HEK293 (cell line): ENCODE measurements around the gene ARNT2.

Experiments used
- CTCF ChIA-PET: fragments of 350-600 bp; formaldehyde crosslinking; extraction: SDS; loops from one replicate; lab custom pipeline; 2021; ENCODE audit warnings: antibody characterized with exemption; lab: Yijun Ruan, JAX
- POLR2A ChIA-PET: fragments of 300-600 bp; formaldehyde crosslinking; extraction: SDS; loops from one replicate; lab custom pipeline; 2020; ENCODE audit warnings: antibody characterized with exemption, inconsistent platforms; lab: Yijun Ruan, JAX
- H3K27ac ChIP-seq: fragments of 200-500 bp; sonication (Bioruptor generic); 2 replicates; pipeline ENCODE4 v1.5.1; 2014; ENCODE audit warnings: low read depth, low read length, control low read depth, inconsistent platforms; ENCODE audit errors: extremely low read depth
- H3K36me3 ChIP-seq, 2 experiments: fragments of 200-500 bp in 1 of 2; sonication (Bioruptor generic) in 1 of 2; 1 replicate in 1 of 2; 2 replicates in 1 of 2; pipeline ENCODE4 v1.5.1; 2014 to 2017; ENCODE audit warnings: inconsistent platforms in 2 of 2, low read length in 2 of 2; ENCODE audit not compliant: control insufficient read depth in 2 of 2, insufficient read depth in 1 of 2
- H3K4me1 ChIP-seq: fragments of 200-500 bp; sonication (Bioruptor generic); 2 replicates; pipeline ENCODE4 v1.5.1; 2014; ENCODE audit warnings: mild to moderate bottlenecking, low read length, inconsistent platforms; ENCODE audit not compliant: control insufficient read depth, insufficient read depth
- H3K4me3 ChIP-seq: 2 replicates; pipeline ENCODE4 v1.5.1; 2011; ENCODE audit warnings: low read depth, mild to moderate bottlenecking, control low read depth, low read length, moderate library complexity
- H3K9me3 ChIP-seq: fragments of 200-500 bp; sonication (Bioruptor generic); 2 replicates; pipeline ENCODE4 v1.5.1; 2014; ENCODE audit warnings: low read depth, low read length, inconsistent platforms; ENCODE audit not compliant: control insufficient read depth, insufficient read depth
- BCL11B ChIP-seq: fragments of 450-650 bp; formaldehyde crosslinking; IDR thresholded peaks from 2 replicates; pipeline ENCODE4 v1.5.1; 2016; ENCODE audit warnings: low read depth, missing biosample characterization, missing genetic modification characterization
- GFI1B ChIP-seq: fragments of 450-650 bp; formaldehyde crosslinking; IDR thresholded peaks from 2 replicates; pipeline ENCODE4 v1.5.1; 2016; ENCODE audit warnings: missing biosample characterization, missing genetic modification characterization
- KLF16 ChIP-seq: fragments of 450-650 bp; formaldehyde crosslinking; IDR thresholded peaks from 2 replicates; pipeline ENCODE4 v1.5.1; 2017; ENCODE audit warnings: missing biosample characterization, missing genetic modification characterization
- SCRT1 ChIP-seq: fragments of 450-650 bp; formaldehyde crosslinking; IDR thresholded peaks from 2 replicates; pipeline ENCODE4 v1.5.1; 2016; ENCODE audit warnings: missing biosample characterization, missing genetic modification characterization, borderline replicate concordance
- SP3 ChIP-seq: fragments of 450-650 bp; formaldehyde crosslinking; IDR thresholded peaks from 2 replicates; pipeline ENCODE4 v1.5.1; 2016; ENCODE audit warnings: missing biosample characterization, missing genetic modification characterization
- TRIM28 ChIP-seq: IDR thresholded peaks from 2 replicates; pipeline ENCODE4 v1.6.1; 2011; ENCODE audit warnings: low read length, control low read depth, borderline replicate concordance
- ZFHX2 ChIP-seq: fragments of 450-650 bp; formaldehyde crosslinking; conservative IDR thresholded peaks from 2 replicates; pipeline ENCODE4 v1.5.1; 2016; ENCODE audit warnings: missing biosample characterization, missing genetic modification characterization
- ZNF146 ChIP-seq: fragments of 450-650 bp; formaldehyde crosslinking; IDR thresholded peaks from 2 replicates; pipeline ENCODE4 v1.5.1; 2016; ENCODE audit warnings: missing biosample characterization, missing genetic modification characterization
- ZNF23 ChIP-seq: fragments of 450-650 bp; formaldehyde crosslinking; IDR thresholded peaks from 2 replicates; pipeline ENCODE4 v1.5.1; 2016; ENCODE audit warnings: missing biosample characterization, missing genetic modification characterization, borderline replicate concordance
- ZNF24 ChIP-seq: fragments of 450-650 bp; formaldehyde crosslinking; IDR thresholded peaks from 2 replicates; pipeline ENCODE4 v1.5.1; 2016; ENCODE audit warnings: missing biosample characterization, missing genetic modification characterization
- ZNF248 ChIP-seq: fragments of 450-650 bp; formaldehyde crosslinking; IDR thresholded peaks from 2 replicates; pipeline ENCODE4 v1.5.1; 2017; ENCODE audit warnings: missing biosample characterization, missing genetic modification characterization
- ZNF324 ChIP-seq: fragments of 450-650 bp; formaldehyde crosslinking; IDR thresholded peaks from 2 replicates; pipeline ENCODE4 v1.5.1; 2016; ENCODE audit warnings: missing biosample characterization, missing genetic modification characterization
- ZNF335 ChIP-seq: fragments of 450-650 bp; formaldehyde crosslinking; conservative IDR thresholded peaks from 2 replicates; pipeline ENCODE4 v1.5.1; 2016; ENCODE audit warnings: missing biosample characterization, missing genetic modification characterization
- ZNF555 ChIP-seq: fragments of 450-650 bp; formaldehyde crosslinking; conservative IDR thresholded peaks from 2 replicates; pipeline ENCODE4 v1.5.1; 2017; ENCODE audit warnings: missing biosample characterization, mild to moderate bottlenecking, missing genetic modification characterization, inconsistent platforms
- ZNF658 ChIP-seq: fragments of 450-650 bp; formaldehyde crosslinking; IDR thresholded peaks from 2 replicates; pipeline ENCODE4; 2016; ENCODE audit warnings: missing biosample characterization, missing genetic modification characterization
- ZNF664 ChIP-seq: fragments of 450-650 bp; formaldehyde crosslinking; IDR thresholded peaks from 2 replicates; pipeline ENCODE4 v1.5.1; 2016; ENCODE audit warnings: missing biosample characterization, missing genetic modification characterization
- ZNF76 ChIP-seq: fragments of 450-650 bp; formaldehyde crosslinking; IDR thresholded peaks from 2 replicates; pipeline ENCODE4; 2016; ENCODE audit warnings: low read depth, missing biosample characterization, missing genetic modification characterization, borderline replicate concordance
- ZNF837 ChIP-seq: fragments of 450-650 bp; formaldehyde crosslinking; IDR thresholded peaks from 2 replicates; pipeline ENCODE4 v1.5.1; 2016; ENCODE audit warnings: missing biosample characterization, missing genetic modification characterization
- ZXDB ChIP-seq: fragments of 450-650 bp; formaldehyde crosslinking; IDR thresholded peaks from 2 replicates; pipeline ENCODE4 v1.5.1; 2016; ENCODE audit warnings: missing biosample characterization, missing genetic modification characterization
- TF ChIP-seq, protein P1 (sequence below): fragments of 450-650 bp; formaldehyde crosslinking; IDR thresholded peaks from 2 replicates; pipeline ENCODE4 v1.5.1; 2016; ENCODE audit warnings: missing biosample characterization, missing genetic modification characterization
- TF ChIP-seq, protein P2 (sequence below): fragments of 450-650 bp; formaldehyde crosslinking; IDR thresholded peaks from 2 replicates; pipeline ENCODE4 v1.5.1; 2016; ENCODE audit warnings: missing biosample characterization, missing genetic modification characterization, borderline replicate concordance

ARNT2 gene

DNA sequence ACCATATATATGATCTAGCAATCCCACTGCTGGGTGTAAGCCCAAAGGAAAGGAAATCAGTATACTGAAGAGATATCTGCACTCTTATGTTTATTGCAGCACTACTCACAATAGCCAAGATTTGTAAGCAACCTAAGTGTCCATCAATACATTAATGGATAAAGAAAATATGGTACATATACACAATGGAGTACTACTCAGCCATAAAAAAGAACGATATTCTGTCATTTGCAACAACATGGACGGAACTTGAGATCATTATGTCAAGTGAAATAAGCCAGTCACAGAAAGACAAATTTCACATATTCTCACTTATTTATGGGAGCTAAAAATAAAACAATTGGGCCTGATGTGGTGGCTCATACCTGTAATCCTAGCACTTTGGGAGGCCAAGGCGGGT, 21.9 kb upstream of the ARNT2 start:
- TF ChIP-seq ZNF335 (tag by site-specific recombination) (no peak), ZNF146 (tag by site-specific recombination) (peak; percentile 71; the same call in 1 of the 2 replicates)
- no peaks in the 10 kb centered on the region for H3K4me1 ChIP-seq
- H3K36me3 ChIP-seq: no peaks in the 10 kb centered on the region
- no peaks in the 10 kb centered on the region for H3K9me3 ChIP-seq
- no peak overlapping the region for H3K27ac ChIP-seq
- ChIA-PET POLR2A (no interaction called here), CTCF (interaction anchor here (0.7 kb wide), 1 partner anchor 303 kb away, joined by 3 read pairs; no protein-coding TSS in a partner anchor)
- H3K4me3 ChIP-seq: no peak overlapping the region

DNA sequence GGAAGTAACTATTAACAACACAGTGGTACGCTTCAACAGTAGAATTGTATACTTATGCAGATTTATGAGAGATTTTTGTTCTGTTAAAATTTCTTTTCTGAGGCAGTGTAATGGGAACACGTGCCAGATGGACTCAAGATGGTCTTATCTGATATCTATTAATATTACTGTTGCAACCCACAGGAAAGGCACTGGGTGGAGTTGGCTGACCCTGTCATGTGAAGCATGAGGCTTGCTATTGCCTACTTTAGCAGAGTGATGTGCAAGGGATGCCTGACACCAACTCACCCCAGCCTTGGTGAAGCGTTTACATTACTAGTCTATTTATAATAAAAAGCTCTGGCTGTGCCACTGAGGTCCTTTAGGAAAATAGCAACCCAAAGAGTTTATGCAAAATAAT, 19.8 kb upstream of the ARNT2 start:
- Histone ChIP-seq H3K4me3 (no peak overlapping the region), H3K4me1 (no peaks in the 10 kb centered on the region), H3K27ac (no peak overlapping the region), H3K36me3 (no peaks in the 10 kb centered on the region), H3K9me3 (no peaks in the 10 kb centered on the region)
- ChIA-PET CTCF (interaction anchor here (0.7 kb wide), 1 partner anchor 35 kb away, joined by 3 read pairs; no protein-coding TSS in a partner anchor), POLR2A (no interaction called here)
- no peak for TF ChIP-seq KLF16 (tag by site-specific recombination)

DNA sequence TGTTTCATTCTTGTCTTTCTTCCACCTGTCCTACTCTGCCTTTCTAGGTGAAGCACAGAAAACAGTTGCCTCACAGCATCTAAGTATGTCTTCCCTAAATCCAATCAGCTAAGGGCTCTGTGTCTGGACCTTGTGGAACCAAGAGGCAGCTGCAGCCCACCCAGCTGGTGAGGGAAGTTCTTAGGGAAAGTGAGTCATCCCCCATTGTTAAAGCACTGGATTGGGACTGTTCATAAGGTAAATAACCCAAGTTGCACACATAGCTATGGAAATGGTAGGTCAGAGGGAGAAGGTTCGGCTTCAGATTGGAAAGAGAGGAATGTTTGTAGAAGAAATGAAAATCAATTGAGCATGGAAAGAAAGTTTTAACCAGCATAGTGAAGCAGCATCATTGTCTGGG, 18.0 kb upstream of the ARNT2 start:
- H3K4me3 ChIP-seq: no peak overlapping the region
- H3K4me1 ChIP-seq: no peaks in the 10 kb centered on the region
- CTCF ChIA-PET: interaction anchor here (0.6 kb wide), 2 partner anchors 316 to 1405 kb away, joined by 3 to 4 read pairs; no protein-coding TSS in a partner anchor
- no peak for TF ChIP-seq ZFHX2 (tag by site-specific recombination)
- TF ChIP-seq, protein P1, sequence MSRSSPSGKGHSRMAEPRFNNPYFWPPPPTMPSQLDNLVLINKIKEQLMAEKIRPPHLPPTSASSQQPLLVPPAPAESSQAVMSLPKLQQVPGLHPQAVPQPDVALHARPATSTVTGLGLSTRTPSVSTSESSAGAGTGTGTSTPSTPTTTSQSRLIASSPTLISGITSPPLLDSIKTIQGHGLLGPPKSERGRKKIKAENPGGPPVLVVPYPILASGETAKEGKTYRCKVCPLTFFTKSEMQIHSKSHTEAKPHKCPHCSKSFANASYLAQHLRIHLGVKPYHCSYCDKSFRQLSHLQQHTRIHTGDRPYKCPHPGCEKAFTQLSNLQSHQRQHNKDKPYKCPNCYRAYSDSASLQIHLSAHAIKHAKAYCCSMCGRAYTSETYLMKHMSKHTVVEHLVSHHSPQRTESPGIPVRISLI (tag by site-specific recombination): no peak
- TF ChIP-seq ZNF76 (tag by site-specific recombination): no peak
- no peak for TF ChIP-seq GFI1B (tag by site-specific recombination)
- TF ChIP-seq ZNF248 (tag by site-specific recombination): no peak
- TF ChIP-seq ZNF837 (tag by site-specific recombination): no peak
- TF ChIP-seq, protein P2, sequence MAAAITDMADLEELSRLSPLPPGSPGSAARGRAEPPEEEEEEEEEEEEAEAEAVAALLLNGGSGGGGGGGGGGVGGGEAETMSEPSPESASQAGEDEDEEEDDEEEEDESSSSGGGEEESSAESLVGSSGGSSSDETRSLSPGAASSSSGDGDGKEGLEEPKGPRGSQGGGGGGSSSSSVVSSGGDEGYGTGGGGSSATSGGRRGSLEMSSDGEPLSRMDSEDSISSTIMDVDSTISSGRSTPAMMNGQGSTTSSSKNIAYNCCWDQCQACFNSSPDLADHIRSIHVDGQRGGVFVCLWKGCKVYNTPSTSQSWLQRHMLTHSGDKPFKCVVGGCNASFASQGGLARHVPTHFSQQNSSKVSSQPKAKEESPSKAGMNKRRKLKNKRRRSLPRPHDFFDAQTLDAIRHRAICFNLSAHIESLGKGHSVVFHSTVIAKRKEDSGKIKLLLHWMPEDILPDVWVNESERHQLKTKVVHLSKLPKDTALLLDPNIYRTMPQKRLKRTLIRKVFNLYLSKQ: no peak
- TF ChIP-seq ZXDB: no peak
- no peak for TF ChIP-seq ZNF324 (tag by site-specific recombination)
- no peak for TF ChIP-seq SCRT1
- no peak for TF ChIP-seq BCL11B (tag by site-specific recombination)
- TF ChIP-seq ZNF24 (tag by site-specific recombination): no peak
- TF ChIP-seq SP3: no peak
- no peak for TF ChIP-seq TRIM28
- TF ChIP-seq ZNF658 (tag by site-specific recombination): no peak
- TF ChIP-seq ZNF23: no peak
- TF ChIP-seq ZNF664: no peak
- no peak for TF ChIP-seq ZNF555
- H3K9me3 ChIP-seq: no peaks in the 10 kb centered on the region
- H3K36me3 ChIP-seq: no peaks in the 10 kb centered on the region
- H3K27ac ChIP-seq: no peak overlapping the region
- POLR2A ChIA-PET: no interaction called here
